HG03354 (cell line): ENCODE data around the gene ADORA2B.
"Not testable (repeated sequence)": the region's sequence is repeated elsewhere in the genome, so short reads cannot be mapped to it uniquely, and the experiment has no call there.

Experiments used
- ATAC-seq: cut with Tn5 transposase; IDR thresholded peaks from one replicate; pipeline ENCODE4 v1.9.1; 2021; ENCODE audit warnings: mild to moderate bottlenecking; ENCODE audit not compliant: unreplicated experiment, poor library complexity, severe bottlenecking

The ADORA2B gene

DNA sequence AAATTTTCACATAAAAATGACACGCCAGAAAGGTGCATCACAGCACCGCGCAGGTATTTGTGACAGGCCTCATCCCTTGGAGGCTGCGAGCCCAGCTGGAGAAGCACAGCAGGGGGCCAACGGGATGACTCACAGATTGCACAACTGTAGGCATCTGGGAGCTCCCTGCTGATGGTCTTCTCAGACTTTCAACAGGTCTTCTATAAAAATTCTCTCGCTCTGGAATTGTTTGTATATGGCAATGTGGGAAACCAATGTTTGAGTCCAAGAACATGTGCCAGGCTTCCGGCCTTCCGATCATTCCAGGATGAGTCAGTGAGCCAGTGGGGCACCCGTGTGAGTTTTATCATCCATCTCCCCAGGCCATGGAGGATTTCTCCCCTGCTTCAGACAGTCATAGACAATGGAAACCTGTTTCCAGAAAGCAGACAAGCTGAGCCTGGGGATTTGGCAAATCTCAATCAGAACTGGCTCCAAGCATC is 24.1 kb upstream of the ADORA2B start:
- ATAC-seq = no peak

DNA sequence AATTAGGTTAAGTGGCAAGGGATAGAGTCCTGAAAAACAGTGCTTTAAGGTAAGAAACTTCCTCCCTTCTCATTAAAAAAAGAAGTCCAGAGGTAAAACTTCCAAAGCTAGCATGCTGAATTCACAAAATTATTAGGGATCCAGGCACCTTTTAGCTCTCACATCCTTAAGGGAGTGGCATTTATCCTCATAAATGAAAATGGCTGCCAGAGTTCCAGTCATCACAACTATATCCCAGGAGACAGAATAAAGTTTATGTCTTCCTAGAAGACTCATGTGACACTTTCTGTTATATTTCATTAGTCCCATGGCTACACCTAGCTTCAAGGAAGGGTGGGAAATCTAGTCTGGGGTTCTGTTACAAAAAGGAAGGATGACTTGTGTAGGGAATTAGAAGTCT is 23.3 kb upstream of the ADORA2B start:
- ATAC-seq = no peak

DNA sequence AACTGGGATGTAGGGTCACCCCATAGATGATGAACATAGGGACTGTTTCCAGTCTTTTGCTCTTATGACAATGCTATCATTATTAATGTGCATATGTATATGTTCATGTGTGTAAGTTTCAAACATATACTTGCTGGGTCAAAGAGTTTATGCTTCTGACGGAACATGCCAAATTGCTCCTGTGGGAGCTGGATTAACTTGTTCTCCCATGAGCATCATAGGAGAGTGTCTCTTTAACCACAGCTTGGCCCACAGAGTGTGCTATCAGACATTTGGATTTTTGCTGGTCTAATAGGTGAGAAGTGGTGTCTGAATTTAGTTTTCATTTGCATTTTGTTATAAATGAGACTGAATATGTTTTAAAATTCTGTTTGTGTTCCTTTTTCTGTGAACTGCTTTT is 22.3 kb upstream of the ADORA2B start:
- ATAC-seq = no peak

- ATAC-seq = no peak
These were observed 18.7 kb upstream of the ADORA2B start for GRCh38 chr17:15926039-15926740.

DNA sequence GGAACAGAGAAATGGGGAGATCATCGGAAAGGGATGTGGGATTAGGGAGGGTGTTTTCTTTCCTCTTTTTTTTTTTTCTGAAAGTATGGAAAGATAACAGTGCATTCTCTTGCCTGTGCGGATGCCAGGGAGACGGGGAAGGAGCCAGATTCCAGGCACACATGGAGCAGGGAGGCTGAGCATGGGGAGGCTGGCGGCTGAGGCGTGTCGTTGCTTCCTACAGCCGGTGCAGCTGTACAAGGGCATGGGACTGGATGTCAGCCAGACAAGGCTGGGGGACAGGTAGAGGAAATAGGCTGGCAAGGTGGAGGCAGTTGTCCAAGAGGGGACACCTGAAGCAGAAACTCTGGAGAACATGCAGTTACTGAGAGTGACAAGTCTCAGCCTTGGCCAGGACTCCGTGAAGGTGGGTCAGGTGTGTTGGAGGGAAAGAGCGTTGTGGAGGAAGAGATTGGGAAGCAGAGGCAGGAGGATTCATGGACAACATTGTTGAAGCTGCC is 16.6 kb upstream of the ADORA2B start:
- no peak for ATAC-seq

DNA sequence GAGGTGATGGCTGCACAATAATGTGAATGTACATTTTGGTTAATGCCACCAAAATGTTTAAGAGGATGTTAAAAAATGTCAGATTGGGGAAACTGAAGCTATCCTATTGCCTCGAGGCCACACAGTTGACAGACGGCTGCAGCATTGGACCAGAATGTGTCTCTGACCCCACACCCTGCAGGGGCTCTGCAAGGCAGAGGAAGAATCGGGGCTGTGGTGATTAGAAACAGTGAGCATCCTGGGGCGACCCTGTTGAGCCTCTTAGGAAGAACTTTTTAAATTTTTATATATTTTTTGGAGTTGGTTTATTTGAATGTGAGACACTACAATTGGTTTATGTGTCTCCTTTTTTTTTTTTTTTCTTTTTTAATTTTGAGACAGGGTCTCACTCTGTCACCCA is 15.0 kb upstream of the ADORA2B start:
- ATAC-seq = no peak

DNA sequence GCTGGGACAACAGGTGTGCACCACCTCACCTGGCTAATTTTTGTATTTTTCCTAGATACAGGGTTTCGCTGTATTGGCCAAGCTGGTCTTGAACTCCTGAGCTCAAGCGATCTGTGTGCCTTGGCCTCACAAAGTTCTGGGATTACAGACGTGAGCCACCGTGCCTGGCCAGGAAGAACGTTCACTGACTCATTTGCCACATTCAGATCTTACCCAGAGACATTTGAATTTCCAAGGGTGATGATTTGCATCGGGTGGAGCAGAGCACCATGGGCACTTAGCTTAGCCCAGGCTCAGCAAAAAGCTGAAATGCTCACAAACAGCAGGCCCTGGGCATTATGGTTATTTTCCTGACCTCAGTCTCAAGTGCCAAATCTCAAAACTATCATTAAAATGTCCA is 14.5 kb upstream of the ADORA2B start:
- no peak for ATAC-seq

DNA sequence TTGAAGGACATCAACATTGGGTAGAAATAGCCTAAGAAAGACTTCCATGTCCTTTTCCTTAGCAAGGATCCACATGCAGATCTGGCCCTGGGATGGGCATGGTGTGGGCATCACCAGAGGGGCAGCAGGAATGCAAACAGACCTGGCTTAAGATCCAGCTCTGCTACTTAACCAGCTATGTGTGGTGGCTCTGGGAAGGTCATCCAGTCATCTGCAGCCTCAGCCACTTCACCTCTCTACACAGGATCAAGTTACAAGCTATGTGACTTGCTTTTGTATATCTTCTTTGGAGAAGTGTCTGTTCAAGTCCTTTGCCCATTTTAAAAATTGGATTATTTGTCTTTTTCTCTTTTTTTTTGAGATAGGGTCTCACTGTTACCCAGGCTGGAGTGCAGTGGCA is 13.5 kb upstream of the ADORA2B start:
- no peak for ATAC-seq

- ATAC-seq = no peak
These were observed 10.1 kb upstream of the ADORA2B start for GRCh38 chr17:15934866-15935265.

DNA sequence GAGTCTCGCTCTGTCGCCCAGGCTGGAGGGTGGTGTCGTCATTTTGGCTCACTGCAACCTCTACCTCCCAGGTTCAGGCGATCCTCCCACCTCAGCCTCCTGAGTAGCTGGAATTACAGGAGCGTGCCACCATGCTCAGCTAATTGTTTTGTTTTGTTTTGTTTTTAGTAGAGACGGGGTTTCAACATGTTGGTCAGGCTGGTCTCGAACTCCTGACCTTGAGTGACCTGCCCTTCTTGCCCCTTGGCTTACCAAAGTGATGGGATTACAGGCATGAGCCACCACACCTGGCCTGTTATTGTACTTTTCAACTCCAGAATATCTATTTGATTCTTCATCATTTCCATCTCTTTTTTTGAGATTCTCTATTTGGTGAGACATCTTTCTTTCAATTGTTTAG is 9.0 kb upstream of the ADORA2B start:
- no peak for ATAC-seq

DNA sequence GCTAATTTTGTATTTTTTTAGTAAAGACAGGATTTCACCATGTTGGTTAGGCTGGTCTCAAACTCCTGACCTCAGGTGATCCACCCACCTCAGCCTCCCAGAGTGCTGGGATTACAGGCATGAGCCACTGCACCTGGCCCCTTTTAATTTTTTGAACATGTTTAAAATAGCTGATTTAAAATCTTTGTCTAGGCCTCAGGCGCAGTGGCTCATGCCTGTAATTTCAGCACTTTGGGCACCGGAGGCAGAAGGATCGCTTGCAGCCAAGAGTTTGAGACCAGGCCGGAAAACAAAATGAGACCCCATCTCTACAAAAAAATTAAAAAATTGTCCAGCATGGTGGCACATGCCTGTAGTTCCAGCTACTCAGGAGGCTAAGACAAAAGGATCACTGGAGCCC is 8.4 kb upstream of the ADORA2B start:
- ATAC-seq = not testable (repeated sequence)

GRCh38 chr17:15941781-15942180 is 3.1 kb upstream of the ADORA2B start:
- ATAC-seq = no peak

DNA sequence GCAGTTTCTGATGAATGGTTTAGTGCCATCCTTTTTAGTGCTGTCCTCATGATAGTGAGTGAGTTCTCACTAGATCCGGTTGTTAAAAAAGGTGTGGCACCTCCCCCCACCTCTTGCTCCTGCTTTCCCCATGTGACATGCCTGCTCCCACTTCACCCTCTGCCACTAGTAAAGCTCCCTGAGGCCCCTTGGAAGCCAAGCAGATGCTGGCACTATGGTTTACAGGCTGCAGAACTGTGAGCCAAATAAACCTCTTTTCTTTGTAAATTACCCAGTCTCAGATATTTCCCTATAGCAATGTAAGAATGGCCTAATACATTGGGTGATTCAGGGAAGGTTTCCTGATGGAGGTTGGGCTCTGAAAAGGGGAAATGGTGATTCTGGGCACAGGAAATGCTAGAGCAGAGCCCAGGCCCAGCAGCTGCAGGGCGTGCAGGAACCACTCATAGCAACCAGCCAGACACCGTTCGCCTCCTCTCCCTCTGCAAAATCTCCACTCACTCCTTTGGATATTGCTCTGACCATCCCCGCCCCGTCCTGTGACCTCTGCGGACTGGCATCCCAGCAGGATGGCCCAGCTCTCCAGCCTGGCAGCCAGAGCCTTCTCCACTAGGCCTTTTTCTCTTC is 2.6 kb upstream of the ADORA2B start:
- ATAC-seq = no peak

DNA sequence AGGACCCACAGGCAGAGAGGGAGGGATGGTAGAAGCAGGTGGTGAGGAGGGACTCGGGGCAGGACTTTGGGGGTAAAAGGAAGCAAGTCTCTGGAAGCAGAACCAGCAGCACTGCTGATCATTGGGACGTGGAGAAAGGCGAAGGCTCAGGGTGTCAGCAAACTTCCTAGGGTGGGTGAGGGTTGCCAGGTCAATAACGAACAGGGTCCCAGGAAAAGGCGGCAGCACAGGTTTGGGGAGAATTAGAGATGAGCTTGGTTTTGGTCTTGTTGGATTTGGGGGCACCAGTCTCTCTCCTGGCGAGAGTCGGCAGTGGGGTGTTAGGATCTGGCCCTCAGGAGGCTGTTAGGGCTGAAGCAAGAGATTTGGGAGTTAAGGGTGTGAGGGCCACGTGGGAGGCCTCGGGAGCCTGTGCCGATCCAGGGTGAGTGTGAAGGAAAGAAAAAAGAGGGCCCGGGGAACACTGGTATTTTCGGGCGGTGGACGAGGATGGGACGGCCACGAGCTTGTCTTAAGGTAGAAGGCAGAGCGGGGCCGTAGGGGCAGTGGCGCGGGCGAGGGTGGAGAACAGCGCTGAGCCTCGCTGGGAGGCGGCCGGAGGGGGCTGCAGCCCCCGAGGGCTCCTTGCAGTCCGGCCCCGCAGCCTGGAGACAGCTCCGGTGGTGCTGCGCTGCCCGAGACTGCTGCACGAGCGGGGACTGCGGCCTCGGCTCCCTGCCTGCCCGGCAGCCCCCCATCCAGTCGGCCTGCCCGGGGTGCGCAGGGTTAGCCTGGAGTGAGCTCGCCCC is 765 bp upstream of the ADORA2B start:
- ATAC-seq = no peak

DNA sequence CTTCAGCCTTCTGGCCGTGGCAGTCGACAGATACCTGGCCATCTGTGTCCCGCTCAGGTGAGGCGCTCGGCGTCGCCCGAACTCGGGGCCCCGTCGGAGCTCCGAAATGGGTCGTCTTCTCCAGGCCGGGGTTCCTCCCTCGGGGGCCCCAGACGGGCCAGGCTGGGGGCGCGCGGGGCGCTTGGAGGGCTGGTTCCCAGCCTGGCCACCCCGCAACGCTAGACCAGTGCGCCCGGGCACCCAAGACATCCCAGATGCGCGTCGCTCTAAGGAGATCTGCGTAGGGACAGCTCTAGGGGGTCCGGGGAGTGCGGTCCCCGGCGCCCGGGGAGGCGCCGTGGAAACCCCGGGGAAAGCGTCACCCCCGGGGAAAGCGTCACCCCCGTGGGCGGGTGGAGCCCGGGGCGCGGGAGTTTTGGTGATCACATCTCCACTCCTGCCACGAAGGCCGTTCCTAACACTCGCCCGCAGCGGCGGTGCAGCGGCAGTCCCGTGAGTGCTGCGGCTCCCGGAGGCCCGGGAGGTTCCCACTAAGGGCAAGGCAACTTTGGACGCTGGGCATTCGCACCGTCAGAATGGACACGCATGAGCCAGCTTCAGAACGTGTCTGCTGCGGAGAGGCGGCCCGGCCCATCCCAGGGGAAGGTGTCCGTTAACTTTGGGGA is 729 bp downstream of the ADORA2B start:
- ATAC-seq = peak; percentile 9

DNA sequence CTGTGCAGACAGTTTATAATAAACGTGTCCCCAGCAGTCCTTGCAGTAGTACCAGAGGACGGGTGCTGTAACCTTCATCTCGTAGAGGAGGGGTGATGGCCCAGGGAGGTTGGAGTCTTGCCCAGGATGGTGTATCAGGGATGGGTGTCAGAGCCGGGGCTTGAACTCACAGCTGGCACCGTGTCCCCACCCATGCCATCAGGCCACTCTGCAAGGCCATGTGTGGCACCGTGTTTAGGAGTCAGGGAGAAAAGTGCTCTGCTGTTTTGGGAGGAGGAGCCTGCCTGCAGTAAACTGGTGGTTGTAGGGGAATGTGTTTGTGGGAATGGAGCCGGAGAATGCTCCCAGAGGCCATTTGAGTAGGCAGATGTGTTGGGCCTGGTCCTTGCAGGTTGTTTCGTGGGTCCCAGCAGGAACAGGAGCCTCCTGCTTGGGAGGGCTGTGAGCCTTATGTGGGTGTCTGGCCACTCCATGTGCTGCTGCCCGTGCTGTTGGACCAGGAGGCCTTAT is 1.7 kb downstream of the ADORA2B start:
- ATAC-seq = no peak

GRCh38 chr17:15947271-15947670 is 2.3 kb downstream of the ADORA2B start:
- no peak for ATAC-seq

DNA sequence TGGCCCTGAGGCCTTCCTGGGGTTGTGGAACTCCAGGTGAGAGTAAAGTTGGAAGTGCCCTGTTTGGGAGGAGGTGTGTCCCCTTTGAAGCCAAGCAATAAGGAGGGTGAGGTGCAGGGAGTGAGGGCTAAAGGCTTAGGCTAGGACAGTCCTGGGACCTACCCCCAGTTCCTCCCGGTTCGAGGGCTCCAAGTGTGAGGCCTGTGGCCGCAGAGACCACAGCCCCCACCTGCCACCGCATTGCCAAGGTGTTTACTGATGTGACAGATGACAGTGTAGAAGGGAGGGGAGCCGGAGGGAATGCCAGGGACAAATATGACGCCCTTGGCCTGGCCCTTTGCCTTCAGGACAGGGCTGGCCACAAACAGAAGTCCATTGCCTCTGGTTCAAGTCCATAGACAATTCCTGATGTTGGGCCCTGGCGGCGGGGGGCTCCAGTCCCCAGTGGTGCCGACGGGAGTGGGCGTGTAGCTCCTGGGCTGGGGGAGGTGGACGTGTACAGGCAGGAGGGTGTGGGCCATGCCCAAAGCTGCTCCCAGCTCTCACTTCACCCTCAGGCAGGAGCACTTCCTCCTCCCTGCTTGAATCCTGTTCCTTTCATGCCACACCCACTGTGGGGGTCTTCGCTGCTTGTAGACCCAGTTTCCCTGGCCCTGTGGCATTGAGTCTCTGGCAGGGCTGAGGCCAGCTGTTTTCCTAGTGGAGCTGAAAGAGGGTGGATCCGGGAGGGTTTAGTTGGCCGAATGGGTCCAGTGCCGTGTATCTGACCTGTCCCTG is 3.2 kb downstream of the ADORA2B start:
- ATAC-seq = no peak

DNA sequence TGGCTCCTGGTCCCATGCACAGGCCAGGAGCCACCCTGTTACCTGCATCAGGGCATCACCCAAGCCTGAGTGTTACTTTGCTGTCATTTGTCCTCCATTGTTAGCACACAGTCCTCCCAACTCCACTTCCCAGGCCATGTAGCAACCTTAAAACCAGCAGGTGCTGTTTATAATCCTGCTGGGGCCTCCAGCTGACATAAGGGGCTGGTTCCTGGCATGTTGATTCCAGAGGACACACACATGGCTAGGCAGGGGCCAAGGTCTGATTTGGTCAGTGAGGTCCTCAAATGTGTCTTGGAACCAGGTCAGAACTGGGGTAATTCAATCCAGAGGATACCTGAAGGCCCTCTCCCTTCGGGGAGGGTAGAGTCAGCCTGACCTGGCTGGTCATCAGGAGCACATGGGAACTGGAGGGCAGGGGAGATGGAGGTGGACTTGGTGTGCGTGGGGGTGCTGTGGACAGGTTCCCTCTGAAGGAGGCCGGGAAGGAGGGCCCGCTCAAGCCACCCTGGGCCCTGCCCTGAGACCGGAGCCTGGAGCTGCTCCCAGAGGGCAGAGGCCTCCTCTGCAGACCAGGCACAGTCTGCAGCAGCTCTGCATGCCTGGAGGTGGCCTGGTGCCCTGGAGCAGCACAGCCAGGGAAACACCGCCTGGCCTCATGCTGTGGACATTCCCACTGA is 6.6 kb downstream of the ADORA2B start:
- no peak for ATAC-seq
